PFSK-1 (cell line): ENCODE results near the gene SH3PXD2A.

ENCODE experiments used
- FOXP2 ChIP-seq: optimal IDR thresholded peaks from 2 replicates; pipeline ENCODE3; 2011; ENCODE audit warnings: borderline replicate concordance, control low read depth, inconsistent platforms; ENCODE audit not compliant: insufficient read depth; ENCODE audit errors: extremely low read length, extremely low read depth
- POLR2AphosphoS5 ChIP-seq: IDR thresholded peaks from 2 replicates; pipeline ENCODE4 v1.6.1; 2012; ENCODE audit warnings: low read depth, mild to moderate bottlenecking, control low read depth, low read length, moderate library complexity
- REST ChIP-seq, 2 experiments: IDR thresholded peaks; 2 replicates each; pipeline versions ENCODE4 v1.6.1 to v1.8.0; 2011 to 2012; ENCODE audit warnings: low read depth in 2 of 2, low read length in 2 of 2, control low read depth in 1 of 2, inconsistent platforms in 1 of 2, mild to moderate bottlenecking in 1 of 2, moderate library complexity in 1 of 2; ENCODE audit not compliant: insufficient read depth in 1 of 2
- SIN3A ChIP-seq: IDR thresholded peaks from 2 replicates; pipeline ENCODE4 v1.6.1; 2012; ENCODE audit warnings: mild to moderate bottlenecking, low read length, moderate library complexity, borderline replicate concordance; ENCODE audit not compliant: insufficient read depth
- TAF1 ChIP-seq: IDR thresholded peaks from 2 replicates; pipeline ENCODE4 v1.6.1; 2012; ENCODE audit warnings: low read length, control low read depth, borderline replicate concordance; ENCODE audit not compliant: insufficient read depth

SH3PXD2A gene

GRCh38 chr10:103784089-103784488 lies 71.3 kb downstream of the SH3PXD2A start:
- TF ChIP-seq POLR2AphosphoS5 (no peak), TAF1 (no peak), REST (IDR thresholded peaks at IDR 0.05; ENCODE audit: insufficient read depth in 1 of 2, low read depth in 2 of 2, low read length in 2 of 2) (no peak), FOXP2 (no peak), SIN3A (no peak)

GRCh38 chr10:103783681-103784080 lies 71.7 kb downstream of the SH3PXD2A start:
- no peak for TF ChIP-seq TAF1
- no peak for TF ChIP-seq SIN3A
- TF ChIP-seq REST (IDR thresholded peaks at IDR 0.05; ENCODE audit: insufficient read depth in 1 of 2, low read depth in 2 of 2, low read length in 2 of 2), result no peak
- no peak for TF ChIP-seq FOXP2
- no peak for TF ChIP-seq POLR2AphosphoS5

- TF ChIP-seq SIN3A (no peak), POLR2AphosphoS5 (no peak), TAF1 (no peak), FOXP2 (no peak), REST (IDR thresholded peaks at IDR 0.05; ENCODE audit: insufficient read depth in 1 of 2, low read depth in 2 of 2, low read length in 2 of 2) (no peak)
Observed at GRCh38 chr10:103781329-103782061, 73.9 kb downstream of the SH3PXD2A start.

GRCh38 chr10:103780242-103781149 lies 74.9 kb downstream of the SH3PXD2A start:
- no peak for TF ChIP-seq REST (IDR thresholded peaks at IDR 0.05; ENCODE audit: insufficient read depth in 1 of 2, low read depth in 2 of 2, low read length in 2 of 2)
- no peak for TF ChIP-seq FOXP2
- TF ChIP-seq SIN3A, result no peak
- no peak for TF ChIP-seq TAF1
- no peak for TF ChIP-seq POLR2AphosphoS5
